ENCODE results near the gene PTPRN2.

PTPRN2 gene

GRCh38 chr7:158073845-158074840 is 513.5 kb downstream of the PTPRN2 start:
- no peak for DNase-seq

GRCh38 chr7:158072991-158073730 is 514.5 kb downstream of the PTPRN2 start:
- no peak for DNase-seq

GRCh38 chr7:158070222-158070920 is 517.3 kb downstream of the PTPRN2 start:
- DNase-seq = no peak

- no peak for DNase-seq
These were observed 518.8 kb downstream of the PTPRN2 start for GRCh38 chr7:158068853-158069252.

- DNase-seq = no peak
These were observed 519.6 kb downstream of the PTPRN2 start for GRCh38 chr7:158067931-158068482.

GRCh38 chr7:158067219-158067930 is 520.2 kb downstream of the PTPRN2 start:
- no peak for DNase-seq

- DNase-seq = no peak
These were observed 521.5 kb downstream of the PTPRN2 start for GRCh38 chr7:158066085-158066484.

GRCh38 chr7:158065340-158065739 is 522.3 kb downstream of the PTPRN2 start:
- no peak for DNase-seq

- DNase-seq = no peak
These were observed 523.0 kb downstream of the PTPRN2 start for GRCh38 chr7:158064631-158065030.

- no peak for DNase-seq
These were observed 523.6 kb downstream of the PTPRN2 start for GRCh38 chr7:158063850-158064610.

GRCh38 chr7:158062661-158063060 is 525.0 kb downstream of the PTPRN2 start:
- DNase-seq = no peak

- no peak for DNase-seq
These were observed 525.6 kb downstream of the PTPRN2 start for GRCh38 chr7:158061884-158062656.

- DNase-seq = no peak
These were observed 526.5 kb downstream of the PTPRN2 start for GRCh38 chr7:158061026-158061630.

- no peak for DNase-seq
These were observed 527.4 kb downstream of the PTPRN2 start for GRCh38 chr7:158060216-158060615.

GRCh38 chr7:158057446-158057845 is 530.2 kb downstream of the PTPRN2 start:
- DNase-seq = no peak

GRCh38 chr7:158056761-158057160 is 530.9 kb downstream of the PTPRN2 start:
- no peak for DNase-seq

- no peak for DNase-seq
These were observed 531.7 kb downstream of the PTPRN2 start for GRCh38 chr7:158055726-158056510.

GRCh38 chr7:158054611-158055010 is 533.0 kb downstream of the PTPRN2 start:
- DNase-seq = no peak

GRCh38 chr7:158054081-158054480 is 533.5 kb downstream of the PTPRN2 start:
- DNase-seq = no peak

All from stimulated activated CD4-positive, alpha-beta T cell treated with anti-CD3 and anti-CD28 coated beads, Interleukin-4, amount 100 ng/mL, for 1 hour (primary cell).